ENCODE data around the gene RBM45.

GRCh38 chr2:178082408-178083045 lies 29.7 kb upstream of the RBM45 start:
- TF ChIP-seq CTCF (IDR thresholded peaks at IDR 0.05) (no peak), POLR2AphosphoS5 (IDR thresholded peaks at IDR 0.05) (no peak), POLR2A (IDR thresholded peaks at IDR 0.05) (no peak), EP300 (IDR thresholded peaks at IDR 0.05) (no peak)
